ENCODE data around the gene PAPOLB. TPM values are rescaled to one million over a fixed set of nuclear protein-coding genes. Genes with fewer than 3 reads are reported as not detected.

PAPOLB gene
- total RNA-seq, 1 experiment from 2014 or later: 0.31 TPM

GRCh38 chr7:4840079-4840501, 21.7 kb downstream of the PAPOLB start:
- TF ChIP-seq, protein P1, sequence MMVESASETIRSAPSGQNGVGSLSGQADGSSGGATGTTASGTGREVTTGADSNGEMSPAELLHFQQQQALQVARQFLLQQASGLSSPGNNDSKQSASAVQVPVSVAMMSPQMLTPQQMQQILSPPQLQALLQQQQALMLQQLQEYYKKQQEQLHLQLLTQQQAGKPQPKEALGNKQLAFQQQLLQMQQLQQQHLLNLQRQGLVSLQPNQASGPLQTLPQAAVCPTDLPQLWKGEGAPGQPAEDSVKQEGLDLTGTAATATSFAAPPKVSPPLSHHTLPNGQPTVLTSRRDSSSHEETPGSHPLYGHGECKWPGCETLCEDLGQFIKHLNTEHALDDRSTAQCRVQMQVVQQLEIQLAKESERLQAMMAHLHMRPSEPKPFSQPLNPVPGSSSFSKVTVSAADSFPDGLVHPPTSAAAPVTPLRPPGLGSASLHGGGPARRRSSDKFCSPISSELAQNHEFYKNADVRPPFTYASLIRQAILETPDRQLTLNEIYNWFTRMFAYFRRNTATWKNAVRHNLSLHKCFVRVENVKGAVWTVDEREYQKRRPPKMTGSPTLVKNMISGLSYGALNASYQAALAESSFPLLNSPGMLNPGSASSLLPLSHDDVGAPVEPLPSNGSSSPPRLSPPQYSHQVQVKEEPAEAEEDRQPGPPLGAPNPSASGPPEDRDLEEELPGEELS (CRISPR knock-in tag; IDR thresholded peaks at IDR 0.05): no peak
- TF ChIP-seq SMAD4 (CRISPR knock-in tag; IDR thresholded peaks at IDR 0.05) (no peak), CBFB (CRISPR knock-in tag; IDR thresholded peaks at IDR 0.05; ENCODE audit: low read depth) (no peak), IRF1 (CRISPR knock-in tag; IDR thresholded peaks at IDR 0.05) (no peak), USF2 (CRISPR knock-in tag; IDR thresholded peaks at IDR 0.05) (no peak)
- TF ChIP-seq, protein P2, sequence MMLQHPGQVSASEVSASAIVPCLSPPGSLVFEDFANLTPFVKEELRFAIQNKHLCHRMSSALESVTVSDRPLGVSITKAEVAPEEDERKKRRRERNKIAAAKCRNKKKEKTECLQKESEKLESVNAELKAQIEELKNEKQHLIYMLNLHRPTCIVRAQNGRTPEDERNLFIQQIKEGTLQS (CRISPR knock-in tag; conservative IDR thresholded peaks at IDR 0.05): no peak
- TF ChIP-seq, protein P3, sequence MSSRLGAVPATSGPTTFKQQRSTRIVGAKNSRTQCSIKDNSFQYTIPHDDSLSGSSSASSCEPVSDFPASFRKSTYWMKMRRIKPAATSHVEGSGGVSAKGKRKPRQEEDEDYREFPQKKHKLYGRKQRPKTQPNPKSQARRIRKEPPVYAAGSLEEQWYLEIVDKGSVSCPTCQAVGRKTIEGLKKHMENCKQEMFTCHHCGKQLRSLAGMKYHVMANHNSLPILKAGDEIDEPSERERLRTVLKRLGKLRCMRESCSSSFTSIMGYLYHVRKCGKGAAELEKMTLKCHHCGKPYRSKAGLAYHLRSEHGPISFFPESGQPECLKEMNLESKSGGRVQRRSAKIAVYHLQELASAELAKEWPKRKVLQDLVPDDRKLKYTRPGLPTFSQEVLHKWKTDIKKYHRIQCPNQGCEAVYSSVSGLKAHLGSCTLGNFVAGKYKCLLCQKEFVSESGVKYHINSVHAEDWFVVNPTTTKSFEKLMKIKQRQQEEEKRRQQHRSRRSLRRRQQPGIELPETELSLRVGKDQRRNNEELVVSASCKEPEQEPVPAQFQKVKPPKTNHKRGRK (CRISPR knock-in tag; IDR thresholded peaks at IDR 0.05; ENCODE audit: borderline replicate concordance): no peak
- Mint-ChIP-seq H3K4me3 (no peak overlapping the region), H3K27me3 (ENCODE audit: low read depth) (no peaks in the 10 kb centered on the region), H3K9me3 (no peaks in the 10 kb centered on the region), H3K36me3 (no peaks in the 10 kb centered on the region), H3K4me1 (0 out of 2 replicates have a peak, but pooled peaks cover 5% of the 10 kb centered on the region), H3K27ac (no peak overlapping the region)
- no peak for DNase-seq (ENCODE audit: low spot score)
- ATAC-seq: no peak
- ChIA-PET POLR2A (no interaction called here), CTCF (interaction anchor here (2.3 kb wide), 1 partner anchor 10 kb away, joined by 5 read pairs; no protein-coding TSS in a partner anchor)

- no peak for ATAC-seq
- no peaks in the 10 kb centered on the region for H3K36me3 Mint-ChIP-seq
- H3K27me3 Mint-ChIP-seq (ENCODE audit: low read depth): no peaks in the 10 kb centered on the region
- H3K9me3 Mint-ChIP-seq: no peaks in the 10 kb centered on the region
- no peak for TF ChIP-seq USF2 (CRISPR knock-in tag; IDR thresholded peaks at IDR 0.05)
- TF ChIP-seq, protein P4, sequence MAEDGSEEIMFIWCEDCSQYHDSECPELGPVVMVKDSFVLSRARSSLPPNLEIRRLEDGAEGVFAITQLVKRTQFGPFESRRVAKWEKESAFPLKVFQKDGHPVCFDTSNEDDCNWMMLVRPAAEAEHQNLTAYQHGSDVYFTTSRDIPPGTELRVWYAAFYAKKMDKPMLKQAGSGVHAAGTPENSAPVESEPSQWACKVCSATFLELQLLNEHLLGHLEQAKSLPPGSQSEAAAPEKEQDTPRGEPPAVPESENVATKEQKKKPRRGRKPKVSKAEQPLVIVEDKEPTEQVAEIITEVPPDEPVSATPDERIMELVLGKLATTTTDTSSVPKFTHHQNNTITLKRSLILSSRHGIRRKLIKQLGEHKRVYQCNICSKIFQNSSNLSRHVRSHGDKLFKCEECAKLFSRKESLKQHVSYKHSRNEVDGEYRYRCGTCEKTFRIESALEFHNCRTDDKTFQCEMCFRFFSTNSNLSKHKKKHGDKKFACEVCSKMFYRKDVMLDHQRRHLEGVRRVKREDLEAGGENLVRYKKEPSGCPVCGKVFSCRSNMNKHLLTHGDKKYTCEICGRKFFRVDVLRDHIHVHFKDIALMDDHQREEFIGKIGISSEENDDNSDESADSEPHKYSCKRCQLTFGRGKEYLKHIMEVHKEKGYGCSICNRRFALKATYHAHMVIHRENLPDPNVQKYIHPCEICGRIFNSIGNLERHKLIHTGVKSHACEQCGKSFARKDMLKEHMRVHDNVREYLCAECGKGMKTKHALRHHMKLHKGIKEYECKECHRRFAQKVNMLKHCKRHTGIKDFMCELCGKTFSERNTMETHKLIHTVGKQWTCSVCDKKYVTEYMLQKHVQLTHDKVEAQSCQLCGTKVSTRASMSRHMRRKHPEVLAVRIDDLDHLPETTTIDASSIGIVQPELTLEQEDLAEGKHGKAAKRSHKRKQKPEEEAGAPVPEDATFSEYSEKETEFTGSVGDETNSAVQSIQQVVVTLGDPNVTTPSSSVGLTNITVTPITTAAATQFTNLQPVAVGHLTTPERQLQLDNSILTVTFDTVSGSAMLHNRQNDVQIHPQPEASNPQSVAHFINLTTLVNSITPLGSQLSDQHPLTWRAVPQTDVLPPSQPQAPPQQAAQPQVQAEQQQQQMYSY (CRISPR knock-in tag; IDR thresholded peaks at IDR 0.05): 0 out of 2 replicates have a peak, but pooled peaks have one; percentile 19
- H3K4me3 Mint-ChIP-seq: no peak overlapping the region
- peak overlapping the region; percentile 33; the same call in 1 of the 2 replicates for H3K27ac Mint-ChIP-seq
- POLR2A ChIA-PET: no interaction called here
- H3K4me1 Mint-ChIP-seq: 0 out of 2 replicates have a peak, but pooled peaks cover 5% of the 10 kb centered on the region
- DNase-seq (ENCODE audit: low spot score): no peak
- CTCF ChIA-PET: interaction anchor here (1.8 to 2.3 kb wide), 2 partner anchors 9 to 45 kb away, joined by 5 to 6 read pairs; partner anchors contain the start of gene RADIL
Observed at GRCh38 chr7:4838626-4839334, 23.1 kb downstream of the PAPOLB start.
